Measurements from ENCODE around the gene OBP2B.
A peak's percentile ranks its signal among the peaks of the same experiment; 100 is the strongest.
"Not testable (repeated sequence)": the region's sequence is repeated elsewhere in the genome, so short reads cannot be mapped to it uniquely, and the experiment has no call there.

OBP2B gene

GRCh38 chr9:133238272-133238850 lies 29.3 kb upstream of the OBP2B start:
- FAIRE-seq = no peak

GRCh38 chr9:133237035-133237731 lies 28.1 kb upstream of the OBP2B start:
- peak; percentile 21 for FAIRE-seq

- FAIRE-seq = not testable (repeated sequence)
Observed at GRCh38 chr9:133236291-133237034, 27.4 kb upstream of the OBP2B start.

- FAIRE-seq = no peak
Observed at GRCh38 chr9:133235549-133236222, 26.6 kb upstream of the OBP2B start.

- FAIRE-seq = no peak
Observed at GRCh38 chr9:133234577-133235322, 25.7 kb upstream of the OBP2B start.

GRCh38 chr9:133233681-133234432 lies 24.8 kb upstream of the OBP2B start:
- no peak for FAIRE-seq

- peak; percentile 23 for FAIRE-seq
Observed at GRCh38 chr9:133231934-133232568, 23.0 kb upstream of the OBP2B start.

GRCh38 chr9:133230514-133230913 lies 21.5 kb upstream of the OBP2B start:
- not testable (repeated sequence) for FAIRE-seq

GRCh38 chr9:133230093-133230492 lies 21.0 kb upstream of the OBP2B start:
- FAIRE-seq = no peak

GRCh38 chr9:133228474-133229193 lies 19.6 kb upstream of the OBP2B start:
- not testable (repeated sequence) for FAIRE-seq

- not testable (repeated sequence) for FAIRE-seq
Observed at GRCh38 chr9:133227996-133228395, 18.9 kb upstream of the OBP2B start.

GRCh38 chr9:133227242-133227860 lies 18.3 kb upstream of the OBP2B start:
- no peak for FAIRE-seq

GRCh38 chr9:133226219-133227171 lies 17.4 kb upstream of the OBP2B start:
- no peak for FAIRE-seq

GRCh38 chr9:133225171-133226011 lies 16.3 kb upstream of the OBP2B start:
- FAIRE-seq = no peak

- FAIRE-seq = no peak
Observed at GRCh38 chr9:133224762-133225161, 15.7 kb upstream of the OBP2B start.

- FAIRE-seq = not testable (repeated sequence)
Observed at GRCh38 chr9:133223159-133223756, 14.2 kb upstream of the OBP2B start.

GRCh38 chr9:133221994-133222393 lies 12.9 kb upstream of the OBP2B start:
- FAIRE-seq = not testable (repeated sequence)
